Lung (tissue), 12 donors: ENCODE data around the gene CIRBP. TPM values are rescaled to one million over a fixed set of nuclear protein-coding genes. Genes with fewer than 3 reads are reported as not detected.

Experiments used
- ATAC-seq: fragments of 200-7000 bp; cut with Tn5 transposase; one replicate; pipeline ENCODE4 v1.9.1; 2020; ENCODE audit warnings: moderate number of reproducible peaks; ENCODE audit not compliant: insufficient read depth, low FRiP score
- DNase-seq, 3 donors: peaks; one replicate each; pipeline ENCODE4 v3.0.0-alpha.2; 2013 to 2017
- H3K27ac ChIP-seq, 2 donors: one replicate each; pipeline ENCODE4 v1.5.1; 2013; ENCODE audit warnings: mild to moderate bottlenecking in 2 of 2, moderate library complexity in 2 of 2, control low read depth in 1 of 2, inconsistent platforms in 1 of 2, low read depth in 1 of 2, low read length in 1 of 2
- H3K27me3 ChIP-seq, 3 donors: one replicate each; pipeline ENCODE4 v1.5.1; 2013; ENCODE audit warnings: low read length in 2 of 3; ENCODE audit not compliant: control insufficient read depth in 3 of 3, insufficient read depth in 3 of 3
- H3K36me3 ChIP-seq, 4 donors: one replicate each; pipeline ENCODE4 v1.5.1; 2013; ENCODE audit warnings: low read length in 4 of 4, mild to moderate bottlenecking in 1 of 4, moderate library complexity in 1 of 4; ENCODE audit not compliant: control insufficient read depth in 4 of 4, insufficient read depth in 4 of 4
- H3K4me1 ChIP-seq, 5 donors: one replicate each; pipeline ENCODE4 v1.5.1; 2013; ENCODE audit warnings: low read length in 5 of 5, mild to moderate bottlenecking in 2 of 5, moderate library complexity in 1 of 5; ENCODE audit not compliant: control insufficient read depth in 5 of 5, insufficient read depth in 5 of 5
- H3K4me3 ChIP-seq: one replicate; pipeline ENCODE4 v1.5.1; 2013; ENCODE audit warnings: mild to moderate bottlenecking, control low read depth, moderate library complexity
- H3K9ac ChIP-seq, 2 donors: one replicate each; pipeline ENCODE4 v1.5.1; 2013; ENCODE audit warnings: low read length in 2 of 2, control low read depth in 1 of 2; ENCODE audit not compliant: insufficient read depth in 1 of 2
- H3K9me3 ChIP-seq, 4 donors: one replicate each; pipeline ENCODE4 v1.5.1; 2013; ENCODE audit warnings: low read length in 3 of 4, mild to moderate bottlenecking in 1 of 4, moderate library complexity in 1 of 4; ENCODE audit not compliant: control insufficient read depth in 4 of 4, insufficient read depth in 3 of 4
- CTCF ChIP-seq: IDR thresholded peaks from 2 replicates; pipeline ENCODE4 v1.5.1; 2012; ENCODE audit warnings: mild to moderate bottlenecking; ENCODE audit errors: control extremely low read depth, extremely low read depth
- WGBS, 2 donors: extraction: QIAGEN DNeasy Blood & Tissue Kit; methylation state at CpG; one replicate each; pipeline ENCODE4 v1.1.7; 2013; 5-methylcytosine and 5-hydroxymethylcytosine counted together
- polyA plus RNA-seq, 2 donors: library from polyadenylated mRNA; stranded (reverse); fragments of 200-250 nt; gene quantifications; one replicate each; pipeline ENCODE4 v1.2.1, GENCODE V29; 2013
- total RNA-seq, 2 donors: library from RNA; depleted of rRNA in 1 of 2; stranded (reverse); fragments of >200 nt in 1 of 2; gene quantifications; one replicate each; pipeline ENCODE4 v1.2.1, GENCODE V29; 2014 to 2021
- donor health status: control.
- donor health status: control.
- donor health status: Bipolar disorder and iron deficiency.
- donor health status: healthy.
- donor health status: DM: yes; HTN: yes; CAD: no.

CIRBP gene
- total and polyA plus RNA-seq, 4 donors = 313 to 488 (median 439) TPM

GRCh38 chr19:1275976-1276627 is 7.0 kb downstream of the CIRBP start:
- no peak for TF ChIP-seq CTCF
- ATAC-seq = no peak

GRCh38 chr19:1276628-1277022 is 7.5 kb downstream of the CIRBP start:
- Histone ChIP-seq H3K36me3 (peaks cover 13 to 42% (median 30%) of the 10 kb centered on the region in 4 donors), H3K27me3 (no peaks in the 10 kb centered on the region), H3K27ac (peak overlapping the region in 1 of 2 donors; percentile 18), H3K4me1 (peaks cover 0 to 24% (median 13%) of the 10 kb centered on the region in 5 donors), H3K9me3 (no peaks in the 10 kb centered on the region), H3K4me3 (no peak overlapping the region), H3K9ac (no peak overlapping the region)
- no peak for TF ChIP-seq CTCF
- WGBS, 2 donors = 47 to 65% methylated on average over 10 of the region's 10 CpGs
- DNase-seq (no peak), ATAC-seq (no peak)

More at GRCh38 chr19:1275976-1276627, 7.0 kb downstream of the CIRBP start:
- peaks cover 13 to 47% (median 35%) of the 10 kb centered on the region in 4 donors for H3K36me3 ChIP-seq
- peak overlapping the region; percentile 96 to 100 for H3K27ac ChIP-seq
- peaks cover 1 to 30% (median 19%) of the 10 kb centered on the region in 5 donors for H3K4me1 ChIP-seq
- H3K9me3 ChIP-seq = no peaks in the 10 kb centered on the region
- no peak for DNase-seq
- H3K9ac ChIP-seq = peak overlapping the region in 1 of 2 donors; percentile 32
- 10 to 11% methylated on average over 39 to 43 of the region's 43 CpGs for WGBS, 2 donors
- no peaks in the 10 kb centered on the region for H3K27me3 ChIP-seq
- peak overlapping the region; percentile 43 for H3K4me3 ChIP-seq

GRCh38 chr19:1277061-1277460 is 7.9 kb downstream of the CIRBP start:
- no peak overlapping the region for H3K4me3 ChIP-seq
- ATAC-seq = no peak
- peaks cover 0 to 24% (median 12%) of the 10 kb centered on the region in 5 donors for H3K4me1 ChIP-seq
- H3K9me3 ChIP-seq = no peaks in the 10 kb centered on the region
- no peak for DNase-seq
- TF ChIP-seq CTCF = no peak
- peaks cover 13 to 38% (median 26%) of the 10 kb centered on the region in 4 donors for H3K36me3 ChIP-seq
- H3K9ac ChIP-seq = no peak overlapping the region
- no peak overlapping the region for H3K27ac ChIP-seq
- no peaks in the 10 kb centered on the region for H3K27me3 ChIP-seq
- WGBS, 2 donors = 93 to 94% methylated on average over 15 of the region's 15 CpGs
